ENCODE results near the gene MMP25.
"Not testable (repeated sequence)": the region's sequence is repeated elsewhere in the genome, so short reads cannot be mapped to it uniquely, and the experiment has no call there.

MMP25 gene

GRCh38 chr16:3030222-3031212, 15.8 kb upstream of the MMP25 start:
- DNase-seq, result no peak

DNA sequence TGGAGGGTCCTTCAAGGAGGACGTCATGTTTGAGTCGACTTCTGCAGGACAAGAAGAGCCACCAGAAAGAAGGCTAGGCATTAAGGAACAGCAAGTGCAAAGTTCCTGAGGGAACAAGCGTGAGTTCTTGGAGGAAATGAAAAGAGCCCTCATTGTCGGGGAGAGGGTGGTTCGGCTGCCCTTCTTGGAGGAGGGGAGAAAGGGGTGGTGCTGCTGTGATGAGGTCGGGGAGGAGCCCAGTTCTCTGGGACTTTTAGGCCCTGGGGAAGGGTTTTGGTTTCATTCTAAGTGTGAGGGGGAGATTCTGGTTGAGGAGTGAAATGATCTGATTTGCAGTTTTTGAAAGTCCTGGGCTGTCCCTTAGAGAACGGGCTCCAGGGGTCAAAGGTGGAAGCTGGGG, 13.7 kb upstream of the MMP25 start:
- DNase-seq, result no peak

- no peak for DNase-seq
Observed at GRCh38 chr16:3035289-3035971, 10.9 kb upstream of the MMP25 start.

DNA sequence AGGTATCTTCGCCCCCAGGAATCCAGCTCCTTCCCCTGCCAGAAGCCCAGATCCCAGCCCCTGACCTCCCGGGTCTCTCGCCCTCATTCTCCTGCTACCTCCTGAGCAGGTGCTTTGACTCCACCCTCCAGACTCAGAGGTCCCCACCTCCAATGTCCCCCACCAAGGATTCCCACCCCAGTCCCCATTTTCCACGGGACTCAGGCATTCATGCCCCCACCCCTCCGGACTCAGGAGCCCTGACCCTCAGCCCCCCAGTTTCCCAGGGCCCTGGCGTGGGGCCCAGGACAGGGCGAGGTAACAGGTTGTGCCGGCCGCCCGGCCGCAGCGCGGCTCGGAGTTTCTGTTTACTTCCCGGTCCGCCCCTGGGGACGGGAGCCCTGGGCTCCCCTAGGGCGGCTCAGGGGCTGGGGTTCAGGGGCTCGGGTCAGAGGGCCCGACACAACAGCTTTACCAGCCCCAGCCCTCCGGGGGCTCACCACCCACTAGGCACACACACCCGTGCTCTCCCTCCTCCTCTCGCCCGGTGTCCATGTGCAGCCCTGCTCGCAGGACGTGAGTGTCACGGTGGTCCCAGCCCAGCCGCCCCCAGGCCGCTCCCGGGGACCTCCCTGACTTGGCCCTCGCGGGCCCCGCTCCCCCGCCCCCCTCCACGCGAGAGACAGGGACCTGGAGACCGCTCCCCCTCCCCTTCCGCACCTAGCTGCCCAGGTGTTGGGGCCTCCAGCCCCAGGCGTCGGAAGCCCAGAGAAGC, 10.2 kb upstream of the MMP25 start:
- DNase-seq, result no peak

- DNase-seq, result no peak
Observed at GRCh38 chr16:3036726-3037315, 9.5 kb upstream of the MMP25 start, which contains the start of gene BICDL2. Gene BICDL2 (minus strand): TSS chr16:3036944. CDS start chr16:3035496, 1,448 bp downstream.

- DNase-seq, result no peak
Observed at GRCh38 chr16:3038256-3038655, 8.1 kb upstream of the MMP25 start.

- DNase-seq, result no peak
Observed at GRCh38 chr16:3038896-3039295, 7.5 kb upstream of the MMP25 start.

GRCh38 chr16:3042376-3042775, 4.0 kb upstream of the MMP25 start:
- DNase-seq, result no peak

DNA sequence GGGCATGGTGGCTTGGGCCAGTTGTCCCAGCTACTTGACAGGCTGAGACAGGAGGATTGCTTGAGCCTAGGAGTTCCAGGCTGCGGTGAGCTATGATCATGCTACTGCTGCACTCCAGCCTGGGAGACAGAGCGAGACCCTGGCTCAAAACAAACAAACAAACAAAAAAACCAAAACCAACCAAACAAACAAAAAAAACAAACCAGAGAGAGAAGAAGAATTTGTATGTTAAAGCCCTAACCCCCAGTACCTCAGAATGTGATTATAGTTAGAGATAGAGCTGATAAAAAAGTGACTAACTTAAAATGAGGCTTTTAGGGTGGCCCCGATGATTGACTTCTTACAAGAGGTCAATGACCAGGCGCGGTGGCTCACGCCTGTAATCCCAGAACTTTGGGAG, 1.7 kb upstream of the MMP25 start:
- DNase-seq, result no peak

DNA sequence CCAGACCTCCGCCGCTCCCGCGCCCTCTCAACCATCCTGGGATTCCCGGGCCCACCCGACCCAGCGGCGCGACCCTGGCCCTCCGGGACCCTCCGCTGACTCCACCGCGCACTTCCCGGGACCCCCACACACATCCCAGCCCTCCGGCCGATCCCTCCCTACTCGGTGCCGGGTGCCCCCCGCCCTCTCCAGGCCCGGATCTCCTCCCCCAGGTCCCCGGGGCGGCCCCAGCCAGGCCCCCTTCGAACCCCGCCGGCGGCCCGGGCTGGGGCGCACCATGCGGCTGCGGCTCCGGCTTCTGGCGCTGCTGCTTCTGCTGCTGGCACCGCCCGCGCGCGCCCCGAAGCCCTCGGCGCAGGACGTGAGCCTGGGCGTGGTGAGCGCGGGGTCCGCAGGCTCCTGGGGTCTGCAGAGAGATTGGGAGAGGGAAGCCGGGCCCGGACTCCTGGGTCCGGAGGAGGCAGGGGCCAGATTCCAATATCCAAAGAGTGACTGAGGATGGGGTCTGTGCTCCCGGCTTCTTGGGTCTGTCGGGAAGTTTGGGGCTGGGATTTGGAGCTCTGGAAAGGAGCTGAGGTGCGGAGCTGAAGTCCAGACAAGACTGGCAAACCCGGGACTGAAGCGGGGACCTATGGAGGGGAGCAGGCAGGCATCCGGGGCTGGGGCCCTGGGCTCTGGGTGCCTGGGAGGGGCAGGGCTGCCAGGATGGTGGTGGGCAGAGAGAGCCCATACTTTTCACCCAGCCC, 453 bp downstream of the MMP25 start:
- DNase-seq, result peak; percentile 54

- no peak for DNase-seq
Observed at GRCh38 chr16:3047387-3047720, 993 bp downstream of the MMP25 start.

DNA sequence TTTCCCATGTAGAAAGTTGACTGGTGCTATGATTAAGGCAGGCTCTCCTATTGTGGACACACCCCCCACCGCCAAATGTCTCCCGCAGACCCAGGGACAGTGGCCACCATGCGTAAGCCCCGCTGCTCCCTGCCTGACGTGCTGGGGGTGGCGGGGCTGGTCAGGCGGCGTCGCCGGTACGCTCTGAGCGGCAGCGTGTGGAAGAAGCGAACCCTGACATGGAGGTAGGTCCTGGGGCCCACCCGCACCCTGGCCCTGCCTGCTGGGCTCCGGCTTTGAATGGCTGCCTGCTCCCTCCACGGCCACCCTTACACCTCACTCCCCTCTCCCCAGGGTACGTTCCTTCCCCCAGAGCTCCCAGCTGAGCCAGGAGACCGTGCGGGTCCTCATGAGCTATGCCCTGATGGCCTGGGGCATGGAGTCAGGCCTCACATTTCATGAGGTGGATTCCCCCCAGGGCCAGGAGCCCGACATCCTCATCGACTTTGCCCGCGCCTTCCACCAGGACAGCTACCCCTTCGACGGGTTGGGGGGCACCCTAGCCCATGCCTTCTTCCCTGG, 3.6 kb downstream of the MMP25 start:
- DNase-seq, result no peak

DNA sequence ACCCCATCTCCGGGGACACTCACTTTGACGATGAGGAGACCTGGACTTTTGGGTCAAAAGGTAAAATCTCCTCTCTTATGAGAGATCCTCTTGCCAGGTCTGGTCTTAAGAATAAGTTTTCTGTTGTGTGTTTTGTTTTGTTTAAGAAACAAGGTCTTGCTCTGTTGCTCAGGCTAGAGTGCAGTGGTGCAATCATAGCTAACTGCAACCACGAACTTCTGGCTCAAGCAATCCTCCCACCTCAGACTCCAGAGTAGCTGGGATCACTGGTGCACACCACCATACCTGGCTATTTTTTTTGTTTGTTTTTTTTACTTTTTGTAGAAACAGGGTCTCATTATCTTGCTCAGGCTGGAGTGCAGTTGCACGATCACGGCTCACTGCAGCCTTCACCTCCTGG, 4.1 kb downstream of the MMP25 start:
- no peak for DNase-seq

DNA sequence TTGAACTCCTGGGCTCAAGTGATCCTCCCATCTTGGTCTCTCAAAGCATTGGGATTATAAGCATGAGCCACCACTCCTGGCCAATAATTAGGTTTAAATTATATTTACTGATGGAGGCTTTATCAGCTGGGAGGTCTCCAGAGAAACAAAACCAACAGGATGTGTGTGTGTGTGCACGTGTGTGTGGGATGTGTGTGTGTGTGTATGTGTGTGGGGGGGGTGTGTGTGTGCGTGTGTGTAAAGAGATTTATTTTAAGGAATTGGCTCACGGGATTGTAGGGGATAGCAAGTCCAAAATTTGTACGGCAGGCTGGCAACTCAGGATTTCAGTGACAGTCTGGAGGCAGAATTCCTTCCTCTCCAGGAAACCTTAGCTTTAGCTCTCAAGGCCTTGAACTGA, 4.6 kb downstream of the MMP25 start:
- DNase-seq, result no peak

- DNase-seq, result no peak
Observed at GRCh38 chr16:3051494-3051893, 5.1 kb downstream of the MMP25 start.

- not testable (repeated sequence) for DNase-seq
Observed at GRCh38 chr16:3052571-3053329, 6.4 kb downstream of the MMP25 start.

DNA sequence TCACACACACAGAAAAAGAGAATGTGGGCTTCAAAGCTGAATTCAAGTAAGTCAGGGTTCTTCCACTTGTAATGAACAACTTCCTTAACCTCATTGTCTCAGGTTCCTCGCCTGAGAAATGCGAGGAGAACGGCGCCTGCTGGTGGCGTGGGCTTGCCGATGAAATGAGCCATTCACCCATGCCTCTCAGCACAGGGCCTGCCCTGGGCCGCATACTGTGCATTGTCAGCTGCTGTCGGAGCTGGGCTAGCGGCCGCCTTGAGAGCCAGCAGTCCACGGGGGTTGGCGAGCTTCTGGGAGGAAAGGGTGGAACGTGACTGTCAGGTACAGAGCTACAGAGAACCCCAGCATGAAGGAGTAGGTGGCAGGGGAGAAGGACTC, 7.0 kb downstream of the MMP25 start:
- not testable (repeated sequence) for DNase-seq

DNA sequence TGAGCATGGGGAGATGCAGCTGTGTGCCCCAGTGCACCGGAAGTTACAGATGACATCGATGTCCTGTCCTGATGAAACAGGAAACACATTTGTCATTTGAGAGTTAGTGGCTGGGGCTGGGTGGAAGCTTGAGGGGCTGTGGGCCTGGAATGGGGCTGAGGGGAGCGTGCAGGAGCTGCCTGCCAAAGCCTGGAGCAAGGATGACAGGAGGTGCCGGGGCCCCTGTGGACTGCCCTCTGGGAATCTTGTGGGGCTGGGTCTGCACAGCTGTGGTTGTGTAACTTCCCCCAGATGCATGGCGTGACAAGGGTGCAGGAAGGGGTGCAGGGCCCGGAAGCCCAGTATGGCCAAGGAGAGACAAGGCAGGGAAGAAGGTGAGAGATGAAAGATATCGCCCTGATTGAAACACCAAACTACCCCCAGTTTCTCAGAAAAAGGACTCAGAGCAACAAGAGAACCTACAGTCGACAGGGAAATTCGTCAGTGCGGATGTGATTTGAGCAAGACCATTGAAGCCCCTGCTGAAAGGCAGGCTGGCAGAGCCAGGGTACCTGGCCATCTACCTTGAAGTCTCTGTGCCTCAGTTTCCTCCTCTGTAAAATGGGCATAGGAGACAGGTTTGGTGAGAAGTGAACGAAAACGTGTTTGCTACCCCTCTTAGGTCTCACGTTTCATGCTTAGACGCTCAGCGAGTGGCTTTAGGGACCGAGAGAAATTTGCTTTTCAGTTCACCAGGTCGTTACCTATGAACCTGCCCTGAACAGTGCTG, 8.8 kb downstream of the MMP25 start:
- no peak for DNase-seq

DNA sequence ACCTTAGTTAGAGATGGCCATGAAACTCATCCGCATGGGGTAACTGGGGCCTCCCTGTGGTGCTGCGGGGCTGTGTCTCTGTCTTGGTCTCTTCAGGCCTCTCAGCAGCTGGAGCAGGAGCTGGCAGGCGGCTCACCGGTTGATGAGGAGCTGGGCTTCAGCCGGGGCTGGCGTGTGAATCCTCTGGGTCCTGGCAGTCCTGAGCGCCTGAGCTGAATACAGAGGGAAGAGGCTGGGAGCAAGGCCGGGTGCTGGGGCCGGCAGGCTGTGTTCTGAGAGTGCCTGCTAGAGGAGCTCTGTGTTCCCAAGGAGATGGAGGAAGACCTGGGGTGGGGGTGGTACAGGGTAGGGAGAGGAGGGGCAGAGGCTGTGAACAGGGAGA, 9.4 kb downstream of the MMP25 start:
- DNase-seq, result not testable (repeated sequence)
